Subcutaneous adipose tissue (tissue), 4 donors: ENCODE results near the gene RRAD. TPM values are rescaled to one million over a fixed set of nuclear protein-coding genes. Genes with fewer than 3 reads are reported as not detected.

Experiments used
- CTCF ChIP-seq: fragments of 450-650 bp; IDR thresholded peaks from one replicate; pipeline ENCODE4 v1.5.1; 2016; ENCODE audit warnings: low read depth, mild to moderate bottlenecking, control low read depth, antibody characterized with exemption, moderate library complexity
- total RNA-seq, 4 donors: library from RNA; depleted of rRNA; stranded (reverse); fragments of >200 nt; gene quantifications; one replicate each; pipeline ENCODE4 v1.1.0, GENCODE V29; 2016

Gene RRAD
- total RNA-seq, 4 donors from 2014 or later, result 2.4 to 15.9 (median 9.8) TPM

DNA sequence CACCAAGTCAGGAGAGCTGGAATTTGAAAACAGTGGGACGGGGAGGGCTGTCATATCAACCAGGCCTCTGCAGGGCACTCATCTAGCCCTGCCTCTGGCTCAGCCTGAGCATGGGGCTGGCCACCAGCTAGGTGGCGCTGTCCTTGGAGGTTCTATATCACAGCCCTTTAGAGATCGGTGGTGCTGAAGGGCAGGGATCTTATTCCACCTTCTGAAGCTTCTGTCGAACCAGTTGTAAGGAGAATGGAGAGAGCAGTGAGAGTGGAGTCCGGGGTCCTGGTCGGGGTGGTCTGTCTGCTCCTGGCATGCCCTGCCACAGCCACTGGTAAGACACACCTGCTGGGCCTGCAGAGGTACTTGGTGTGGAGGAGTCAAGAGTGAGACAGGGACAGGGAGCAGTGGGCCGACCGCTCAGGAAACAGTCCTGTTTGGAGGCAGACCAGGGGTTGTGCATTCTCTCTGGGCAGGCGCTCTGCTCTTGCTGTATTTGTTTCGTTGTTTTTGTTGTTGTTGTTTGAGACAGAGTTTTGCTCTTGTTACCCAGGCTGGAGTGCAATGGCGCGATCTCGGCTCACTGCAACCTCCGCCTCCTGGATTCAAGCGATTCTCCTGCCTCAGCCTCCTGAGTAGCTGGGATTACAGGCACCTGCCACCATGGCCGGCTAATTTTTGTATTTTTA is 35.9 kb upstream of the RRAD start, which contains the start of gene CES3:
TSS of gene CES3 (plus strand) at position 202 of the 680 bp plus-strand sequence. CDS start at position 244, 42 bp downstream.
- no peak for TF ChIP-seq CTCF

GRCh38 chr16:66960270-66960669 is 34.9 kb upstream of the RRAD start:
- TF ChIP-seq CTCF, result no peak

DNA sequence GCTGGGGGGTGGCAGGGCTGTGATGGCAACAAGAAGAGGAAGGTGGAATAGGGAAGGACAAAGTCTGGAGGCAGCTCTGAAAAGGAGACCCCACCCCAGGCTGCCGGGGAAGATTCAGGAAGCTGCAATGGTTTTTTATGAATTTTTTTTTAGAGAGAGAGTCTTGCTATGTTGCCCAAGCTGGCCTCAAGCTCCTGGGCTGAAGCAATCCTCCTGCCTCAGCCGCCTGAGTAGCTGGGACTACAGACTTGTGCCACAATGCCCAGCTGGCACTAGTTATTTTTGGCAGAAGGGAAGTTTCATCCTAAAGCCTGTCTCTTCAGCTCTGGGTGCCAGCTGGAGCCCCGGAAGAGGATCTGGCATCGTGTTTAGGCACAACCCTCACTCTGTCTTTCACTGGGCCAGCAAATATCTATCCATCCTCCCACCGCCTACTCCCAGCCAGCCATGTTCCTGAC is 34.4 kb upstream of the RRAD start:
- TF ChIP-seq CTCF, result no peak

DNA sequence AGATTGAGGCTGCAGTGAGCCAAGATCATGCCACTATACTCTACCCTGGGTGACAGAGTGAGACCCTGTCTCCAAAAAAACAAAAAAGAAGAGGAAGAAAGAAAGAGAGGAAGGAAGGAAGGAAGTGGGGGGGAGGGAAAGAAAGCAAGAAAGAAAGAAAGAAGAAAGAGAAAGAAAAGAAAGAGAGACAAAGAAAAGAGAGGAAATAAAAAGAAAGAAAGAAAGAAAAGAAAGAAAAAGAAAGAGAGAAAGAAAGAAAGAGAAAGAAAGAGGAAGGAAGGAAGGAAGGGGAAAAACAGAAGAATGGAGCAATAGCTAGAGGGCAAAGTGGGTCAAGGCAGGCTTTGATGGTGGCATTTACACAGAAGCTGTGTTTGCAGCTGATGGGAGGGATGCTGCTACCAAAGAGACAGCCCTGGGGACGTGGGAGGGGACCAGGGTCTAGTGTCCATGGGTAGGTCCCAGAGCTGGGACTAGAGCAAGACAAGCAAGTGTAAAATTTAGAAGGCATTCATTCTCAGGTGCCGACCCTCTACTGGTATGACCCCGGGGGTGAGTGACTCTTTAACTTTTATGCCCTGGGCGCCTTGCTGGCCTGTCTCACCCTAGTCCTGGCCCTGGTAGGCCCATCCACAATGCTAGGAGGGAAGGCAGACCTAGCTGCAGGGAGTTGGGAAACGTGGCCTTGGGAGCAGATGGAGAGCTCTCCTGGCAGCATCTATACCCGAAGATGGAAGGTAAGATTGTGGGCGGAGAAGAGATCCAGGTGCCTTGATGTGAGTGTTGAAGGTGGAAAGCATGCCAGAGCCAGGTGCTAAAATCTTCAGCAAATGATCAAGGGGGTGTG is 33.7 kb upstream of the RRAD start:
- TF ChIP-seq CTCF, result no peak

DNA sequence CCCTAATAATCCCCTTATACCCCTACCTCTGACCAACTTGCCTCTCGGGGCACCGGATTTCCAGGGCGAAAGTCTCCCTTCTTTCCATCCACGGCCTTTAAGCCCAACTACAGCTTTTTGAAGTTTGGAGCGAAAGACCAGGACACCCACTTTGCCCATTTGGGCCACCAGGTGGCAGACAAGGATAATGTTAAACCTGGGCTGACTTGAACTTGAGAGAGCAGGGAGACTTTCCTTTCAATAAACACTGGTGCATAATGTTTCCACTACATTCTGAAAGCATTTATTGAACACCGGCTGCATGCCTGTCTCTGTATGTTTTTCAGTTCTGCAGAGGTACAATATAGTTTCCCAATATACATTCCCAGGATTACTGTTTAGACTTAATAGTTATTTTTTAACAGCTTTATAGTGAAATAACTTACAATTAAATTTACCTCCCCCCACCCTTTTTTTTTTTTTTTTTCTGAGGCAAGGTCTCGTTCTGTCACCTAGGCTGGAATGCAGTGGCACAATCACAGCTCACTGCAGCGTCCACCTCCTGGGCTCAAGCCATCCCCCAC is 28.8 kb upstream of the RRAD start:
- no peak for TF ChIP-seq CTCF

- TF ChIP-seq CTCF, result no peak
Observed at GRCh38 chr16:66953462-66954096, 28.2 kb upstream of the RRAD start.
